Fibroblast of mammary gland (primary cell): ENCODE measurements around the gene FAM222A.

ENCODE experiments used
- DNase-seq: peaks from one replicate; pipeline ENCODE4 v3.0.0-alpha.2; 2010; ENCODE audit warnings: low read depth
- H3K4me3 ChIP-seq: 2 replicates; pipeline ENCODE4 v1.5.1; 2011; ENCODE audit warnings: low read depth, mild to moderate bottlenecking, low read length, moderate library complexity; ENCODE audit not compliant: control insufficient read depth
- TF ChIP-seq, protein P1 (sequence below): conservative IDR thresholded peaks from 2 replicates; pipeline ENCODE4 v1.5.1; 2011; ENCODE audit warnings: low read depth, low read length, inconsistent platforms; ENCODE audit not compliant: control insufficient read depth, insufficient read depth

FAM222A gene

DNA sequence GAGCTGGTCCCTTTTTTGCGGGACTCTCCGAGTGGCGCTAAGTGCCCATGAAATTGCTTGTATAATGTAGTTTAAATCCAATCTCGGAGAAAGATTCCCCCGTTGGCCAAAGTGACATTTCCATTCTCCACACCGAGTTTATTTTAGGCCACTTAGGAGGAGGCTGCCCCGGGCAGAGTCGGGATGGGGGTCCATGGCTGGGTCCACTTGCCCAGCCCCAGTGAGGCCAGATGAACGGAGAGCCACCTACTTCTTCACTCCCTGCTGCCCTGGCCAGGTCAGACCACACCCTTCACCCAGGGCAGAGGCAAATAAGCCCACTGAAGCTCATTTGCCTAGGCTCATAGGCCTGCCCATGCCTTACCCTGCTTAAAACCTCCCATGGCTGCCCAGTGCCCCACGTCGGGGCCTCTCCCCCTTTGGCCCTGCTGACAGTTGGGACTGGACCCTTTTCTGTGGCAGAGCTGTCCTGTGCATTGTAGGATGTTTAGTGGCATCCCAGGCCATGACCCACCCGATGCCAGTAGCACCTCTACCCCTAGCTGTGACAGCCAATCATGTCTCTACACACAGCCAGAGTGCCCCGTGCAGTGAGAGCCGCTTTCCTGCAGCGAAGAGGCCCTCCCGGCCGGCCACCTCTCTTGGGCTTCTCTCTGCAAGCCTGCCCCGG, 51.3 kb downstream of the FAM222A start:
- DNase-seq = no peak
- TF ChIP-seq, protein P1, sequence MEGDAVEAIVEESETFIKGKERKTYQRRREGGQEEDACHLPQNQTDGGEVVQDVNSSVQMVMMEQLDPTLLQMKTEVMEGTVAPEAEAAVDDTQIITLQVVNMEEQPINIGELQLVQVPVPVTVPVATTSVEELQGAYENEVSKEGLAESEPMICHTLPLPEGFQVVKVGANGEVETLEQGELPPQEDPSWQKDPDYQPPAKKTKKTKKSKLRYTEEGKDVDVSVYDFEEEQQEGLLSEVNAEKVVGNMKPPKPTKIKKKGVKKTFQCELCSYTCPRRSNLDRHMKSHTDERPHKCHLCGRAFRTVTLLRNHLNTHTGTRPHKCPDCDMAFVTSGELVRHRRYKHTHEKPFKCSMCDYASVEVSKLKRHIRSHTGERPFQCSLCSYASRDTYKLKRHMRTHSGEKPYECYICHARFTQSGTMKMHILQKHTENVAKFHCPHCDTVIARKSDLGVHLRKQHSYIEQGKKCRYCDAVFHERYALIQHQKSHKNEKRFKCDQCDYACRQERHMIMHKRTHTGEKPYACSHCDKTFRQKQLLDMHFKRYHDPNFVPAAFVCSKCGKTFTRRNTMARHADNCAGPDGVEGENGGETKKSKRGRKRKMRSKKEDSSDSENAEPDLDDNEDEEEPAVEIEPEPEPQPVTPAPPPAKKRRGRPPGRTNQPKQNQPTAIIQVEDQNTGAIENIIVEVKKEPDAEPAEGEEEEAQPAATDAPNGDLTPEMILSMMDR = no peak
- H3K4me3 ChIP-seq = no peak overlapping the region

DNA sequence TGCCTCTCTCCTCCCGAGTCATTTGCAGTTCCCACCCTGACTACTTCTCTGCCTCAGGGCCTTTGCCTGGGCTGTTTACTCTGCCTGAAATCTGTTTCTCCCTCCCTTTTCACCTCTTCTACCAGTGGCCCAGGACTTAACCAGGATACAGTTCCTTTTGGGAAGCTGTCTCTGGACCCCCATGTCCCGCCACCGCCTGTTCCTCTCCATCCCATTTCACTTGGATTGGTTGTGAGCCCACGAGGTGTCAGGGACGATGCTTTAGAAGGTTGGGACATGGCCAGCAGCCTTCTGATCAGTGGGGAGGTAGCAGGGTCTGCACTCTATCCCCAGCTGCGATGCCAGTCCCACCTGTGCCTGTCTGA, 51.8 kb downstream of the FAM222A start:
- TF ChIP-seq, protein P1 = no peak
- H3K4me3 ChIP-seq = no peak overlapping the region
- DNase-seq = no peak

DNA sequence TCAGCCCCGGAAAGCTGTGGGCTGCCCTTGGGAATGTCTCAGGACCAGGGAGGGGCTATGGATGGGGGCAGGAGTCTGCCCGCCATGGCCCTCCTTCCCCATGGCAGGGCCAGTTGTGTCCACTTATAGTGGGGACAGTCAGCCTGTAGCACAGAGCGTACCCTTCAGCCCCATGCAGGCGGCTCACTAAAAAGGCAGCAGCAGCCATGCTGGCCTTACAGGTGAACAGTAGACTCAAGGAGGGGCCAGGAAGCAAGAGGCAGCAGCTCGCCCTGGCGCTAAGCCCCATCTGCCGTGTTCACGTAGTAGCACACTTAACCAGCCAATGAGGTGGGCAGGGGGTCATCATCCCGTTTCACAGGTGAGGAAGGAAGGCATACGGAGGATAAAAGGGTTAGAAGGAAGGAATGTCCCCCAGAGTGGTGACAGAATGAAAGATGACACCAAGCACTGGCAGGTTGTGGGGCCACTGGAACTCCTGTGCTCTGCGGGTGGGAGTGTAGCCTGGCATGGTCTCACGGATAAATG, 52.7 kb downstream of the FAM222A start:
- H3K4me3 ChIP-seq = no peak overlapping the region
- no peak for DNase-seq
- TF ChIP-seq, protein P1 = no peak

DNA sequence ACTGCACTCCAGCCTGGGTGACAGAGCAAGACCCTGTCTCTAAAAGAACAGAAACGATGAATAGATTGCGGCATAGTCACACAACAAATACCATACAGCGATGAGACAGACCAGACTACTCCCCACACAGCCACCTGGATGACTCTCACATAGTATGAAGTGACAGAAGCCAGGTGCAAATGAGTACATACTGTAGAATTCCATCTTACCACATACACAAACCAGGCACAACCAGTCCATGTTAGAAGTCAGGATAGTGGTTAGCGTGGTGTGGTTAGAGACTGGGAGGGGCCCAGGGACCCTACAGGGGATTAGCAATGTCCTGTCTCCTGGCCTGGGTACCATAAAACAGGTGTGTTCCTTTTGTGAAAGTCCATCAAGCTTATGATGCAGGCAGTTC, 53.8 kb downstream of the FAM222A start:
- no peak for DNase-seq
- TF ChIP-seq, protein P1 = no peak
- H3K4me3 ChIP-seq = no peak overlapping the region

DNA sequence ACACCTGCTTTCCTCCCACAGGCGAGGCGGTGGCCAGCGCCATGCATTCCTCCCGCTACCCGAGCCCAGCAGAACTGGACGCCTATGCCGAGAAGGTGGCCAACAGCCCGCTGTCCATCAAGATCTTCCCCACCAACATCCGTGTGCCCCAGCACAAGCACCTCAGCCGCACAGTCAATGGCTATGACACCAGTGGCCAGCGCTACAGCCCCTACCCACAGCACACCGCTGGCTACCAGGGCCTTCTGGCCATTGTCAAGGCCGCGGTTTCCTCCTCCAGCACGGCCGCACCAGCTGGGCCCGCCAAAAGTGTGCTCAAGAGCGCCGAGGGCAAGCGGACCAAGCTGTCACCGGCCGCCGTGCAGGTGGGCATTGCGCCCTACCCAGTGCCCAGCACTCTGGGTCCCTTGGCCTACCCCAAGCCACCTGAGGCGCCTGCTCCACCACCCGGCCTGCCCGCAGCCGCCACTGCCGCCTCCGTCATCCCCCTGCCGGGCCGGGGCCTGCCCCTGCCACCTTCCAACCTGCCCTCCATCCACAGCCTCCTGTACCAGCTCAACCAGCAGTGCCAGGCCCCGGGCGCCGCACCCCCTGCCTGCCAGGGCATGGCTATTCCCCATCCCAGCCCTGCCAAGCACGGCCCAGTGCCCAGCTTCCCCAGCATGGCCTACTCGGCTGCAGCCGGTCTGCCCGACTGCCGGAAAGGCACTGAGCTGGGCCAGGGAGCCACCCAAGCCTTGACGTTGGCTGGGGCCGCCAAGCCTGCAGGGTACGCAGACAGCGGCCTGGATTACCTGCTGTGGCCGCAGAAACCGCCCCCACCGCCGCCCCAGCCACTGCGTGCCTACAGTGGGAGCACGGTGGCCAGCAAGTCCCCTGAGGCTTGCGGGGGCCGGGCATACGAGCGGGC, 54.6 kb downstream of the FAM222A start:
- TF ChIP-seq, protein P1 = no peak
- no peak for DNase-seq

DNA sequence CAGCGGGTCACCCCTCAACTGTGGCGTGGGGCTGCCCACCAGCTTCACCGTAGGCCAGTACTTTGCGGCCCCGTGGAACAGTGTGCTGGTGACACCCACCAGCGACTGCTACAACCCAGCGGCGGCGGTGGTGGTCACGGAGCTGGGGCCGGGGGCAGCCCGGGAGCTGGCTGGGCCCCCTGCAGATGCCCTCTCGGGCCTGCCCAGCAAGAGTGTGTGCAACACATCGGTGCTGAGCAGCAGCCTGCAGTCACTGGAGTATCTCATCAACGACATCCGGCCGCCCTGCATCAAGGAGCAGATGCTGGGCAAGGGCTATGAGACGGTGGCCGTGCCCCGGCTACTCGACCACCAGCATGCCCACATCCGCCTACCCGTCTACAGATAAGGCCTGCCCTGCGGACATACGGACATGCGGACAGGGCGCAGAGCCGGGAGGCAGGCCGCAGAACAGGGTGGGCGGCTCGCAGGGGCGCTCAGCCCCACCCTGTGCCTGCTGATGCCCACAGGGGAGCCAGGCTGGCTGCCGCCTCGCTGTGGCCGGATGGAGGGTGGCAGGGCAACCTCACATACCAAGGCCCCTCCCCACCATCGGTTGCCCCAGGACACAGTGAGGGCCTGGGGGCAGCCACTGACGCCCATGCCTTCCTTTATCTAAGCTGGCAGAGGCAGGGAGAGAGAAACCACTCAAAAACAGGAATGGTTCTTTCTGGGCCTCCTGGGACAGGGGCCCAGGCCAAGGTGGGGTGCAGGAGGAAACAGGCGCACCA, 55.5 kb downstream of the FAM222A start:
- TF ChIP-seq, protein P1 = no peak
- H3K4me3 ChIP-seq = no peak overlapping the region
- no peak for DNase-seq

More for the DNA sequence above, 54.6 kb downstream of the FAM222A start:
- no peak overlapping the region for H3K4me3 ChIP-seq
